ENCODE data around the gene LCLAT1. TPM values are rescaled to one million over a fixed set of nuclear protein-coding genes. Genes with fewer than 3 reads are reported as not detected.
A peak's percentile ranks its signal among the peaks of the same experiment; 100 is the strongest.
"Not testable (repeated sequence)": the region's sequence is repeated elsewhere in the genome, so short reads cannot be mapped to it uniquely, and the experiment has no call there.

Gene LCLAT1
- total RNA-seq, 1 experiment from 2014 or later: 23.9 TPM

DNA sequence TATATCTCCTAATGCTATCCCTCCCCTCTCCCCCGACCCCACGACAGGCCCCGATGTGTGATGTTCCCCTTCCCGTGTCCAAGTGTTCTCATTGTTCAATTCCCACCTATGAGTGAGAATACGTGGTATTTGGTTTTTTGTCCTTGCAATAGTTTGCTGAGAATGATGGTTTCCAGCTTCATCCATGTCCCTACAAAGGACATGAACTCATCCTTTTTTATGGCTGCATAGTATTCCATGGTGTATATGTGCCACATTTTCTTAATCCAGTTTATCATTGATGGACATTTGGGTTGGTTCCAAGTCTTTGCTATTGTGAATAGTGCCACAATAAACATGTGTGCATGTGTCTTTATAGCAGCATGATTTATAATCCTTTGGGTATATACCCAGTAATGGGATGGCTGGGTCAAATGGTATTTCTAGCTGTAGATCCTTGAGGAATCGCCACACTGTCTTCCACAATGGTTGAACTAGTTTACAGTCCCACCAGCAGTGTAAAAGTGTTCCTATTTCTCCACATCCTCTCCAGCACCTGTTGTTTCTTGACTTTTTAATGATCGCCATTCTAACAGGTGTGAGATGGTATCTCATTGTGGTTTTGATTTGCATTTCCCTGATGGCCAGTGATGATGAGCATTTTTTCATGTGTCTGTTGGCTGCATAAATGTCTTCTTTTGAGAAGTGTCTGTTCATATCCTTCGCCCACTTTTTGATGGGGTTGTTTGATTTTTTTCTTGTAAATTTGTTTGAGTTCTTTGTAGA is 20.2 kb downstream of the LCLAT1 start:
- DNase-seq (ENCODE audit: low read depth, low spot score); in situ Hi-C loops (cut with HindIII; ENCODE audit: low pct_unique_long_range_greater_than_20kb, low sequenced_read_pairs): not testable (repeated sequence)

DNA sequence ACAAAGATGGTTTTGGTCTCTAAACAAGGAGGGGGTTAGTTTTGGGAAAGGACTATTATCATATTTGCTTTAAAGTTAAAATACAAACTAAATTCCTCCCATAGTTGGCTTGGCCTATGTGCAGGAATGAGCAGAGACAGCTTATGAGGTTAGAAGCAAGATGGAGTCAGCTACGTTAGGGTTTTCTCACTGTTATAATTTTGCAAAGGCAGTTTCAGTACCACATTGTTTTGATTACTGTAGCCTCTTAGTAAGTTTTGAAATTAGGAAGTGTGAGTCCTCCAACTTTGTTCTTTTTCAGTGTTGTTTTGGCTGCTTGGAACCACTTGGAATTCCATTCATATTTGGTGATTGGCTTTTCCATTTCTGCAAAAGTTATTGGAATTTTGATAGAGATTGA is 23.4 kb downstream of the LCLAT1 start:
- no peak for DNase-seq (ENCODE audit: low read depth, low spot score)
- in situ Hi-C loops (cut with HindIII; ENCODE audit: low pct_unique_long_range_greater_than_20kb, low sequenced_read_pairs): no loop called here

DNA sequence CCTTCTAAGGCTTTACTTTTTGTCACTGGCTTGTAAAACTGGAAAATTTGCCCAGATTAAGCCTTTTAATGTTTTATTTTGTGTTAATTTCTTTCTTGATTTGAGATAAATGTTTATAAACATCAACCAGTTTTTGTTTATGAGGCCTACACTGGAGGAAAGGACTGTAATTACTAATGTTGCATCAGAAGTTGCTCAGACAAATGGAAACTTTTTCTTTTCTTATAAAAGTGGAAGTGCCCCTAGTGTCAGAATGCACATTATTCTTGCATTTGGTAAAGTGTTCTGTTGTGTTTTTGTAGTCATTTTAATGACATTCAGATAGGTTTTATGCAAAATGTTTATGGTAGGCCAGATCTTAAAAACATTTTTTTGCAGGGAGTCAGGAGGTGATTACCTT is 25.3 kb downstream of the LCLAT1 start:
- no peak for DNase-seq (ENCODE audit: low read depth, low spot score)
- in situ Hi-C loops (cut with HindIII; ENCODE audit: low pct_unique_long_range_greater_than_20kb, low sequenced_read_pairs): no loop called here

DNA sequence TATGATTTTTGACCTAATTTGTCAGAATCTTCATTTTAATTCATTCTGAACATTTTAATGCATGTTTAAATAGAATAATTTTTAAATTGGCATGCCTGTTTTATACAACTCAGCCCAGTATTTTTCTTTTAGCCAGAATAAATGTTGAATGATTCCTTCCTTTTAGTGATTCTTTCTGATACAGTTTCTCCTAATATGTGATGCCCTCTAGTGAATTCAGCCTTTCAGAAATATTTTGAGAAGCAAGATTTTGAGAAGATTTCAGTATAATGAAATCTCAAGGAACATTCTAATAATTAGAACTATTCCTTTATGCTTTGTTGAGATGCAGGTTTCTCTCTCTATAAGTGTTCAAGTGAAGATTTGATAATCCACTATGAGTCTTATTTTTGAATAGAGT is 28.5 kb downstream of the LCLAT1 start:
- in situ Hi-C loops (cut with HindIII; ENCODE audit: low pct_unique_long_range_greater_than_20kb, low sequenced_read_pairs): no loop called here

DNA sequence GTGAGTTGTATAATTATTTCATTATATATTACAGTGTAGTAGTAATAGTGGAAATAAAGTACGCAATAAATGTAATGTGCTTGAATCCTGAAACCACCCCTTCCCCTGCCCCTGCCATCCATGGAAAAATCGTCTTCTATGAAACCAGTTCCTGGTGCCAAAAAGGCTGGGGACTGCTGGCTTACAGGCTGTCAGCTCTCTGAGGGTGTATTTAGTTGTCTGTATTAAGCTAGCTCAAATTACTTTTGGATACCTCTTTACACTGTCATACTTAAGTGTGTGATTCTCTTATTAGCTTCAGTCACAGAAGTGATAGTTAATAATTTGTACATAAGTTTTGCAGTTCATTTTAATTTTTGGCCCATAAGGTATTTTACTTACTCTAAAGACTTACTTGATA is 29.6 kb downstream of the LCLAT1 start:
- in situ Hi-C loops (cut with HindIII; ENCODE audit: low pct_unique_long_range_greater_than_20kb, low sequenced_read_pairs): no loop called here
- DNase-seq (ENCODE audit: low read depth, low spot score): no peak

More for the DNA sequence above, 28.5 kb downstream of the LCLAT1 start:
- DNase-seq (ENCODE audit: low read depth, low spot score): peak; percentile 19

DNA sequence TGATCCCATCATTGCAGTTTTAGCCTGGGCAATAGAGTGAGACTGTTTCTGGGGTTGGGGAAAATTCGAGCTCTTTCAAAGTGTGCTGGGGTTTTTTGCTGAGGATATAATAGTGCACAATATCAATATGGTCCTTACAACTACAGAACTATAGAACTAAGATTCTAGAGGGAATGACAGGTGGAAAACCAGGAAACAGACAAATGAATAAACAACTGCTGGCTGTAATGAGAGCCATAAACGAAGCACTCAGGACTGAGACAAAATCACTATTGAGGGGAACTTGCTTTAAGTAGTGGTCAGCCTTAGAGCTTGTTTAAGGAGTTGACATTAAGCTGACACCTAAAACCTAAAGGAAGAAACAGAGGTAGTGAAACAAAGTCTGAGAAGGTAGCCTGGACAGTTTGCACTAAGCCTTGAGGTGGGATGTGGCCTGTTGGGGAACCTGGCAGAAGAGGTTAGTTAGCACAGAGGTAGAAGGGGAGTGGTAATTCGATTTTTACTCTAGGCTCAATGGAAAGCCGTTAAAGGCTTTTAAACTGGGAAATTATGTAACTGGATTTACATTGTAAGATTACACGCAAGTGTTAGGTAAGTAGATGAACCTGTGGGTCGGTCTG is 33.8 kb downstream of the LCLAT1 start:
- DNase-seq (ENCODE audit: low read depth, low spot score): no peak
- in situ Hi-C loops (cut with HindIII; ENCODE audit: low pct_unique_long_range_greater_than_20kb, low sequenced_read_pairs): no loop called here

DNA sequence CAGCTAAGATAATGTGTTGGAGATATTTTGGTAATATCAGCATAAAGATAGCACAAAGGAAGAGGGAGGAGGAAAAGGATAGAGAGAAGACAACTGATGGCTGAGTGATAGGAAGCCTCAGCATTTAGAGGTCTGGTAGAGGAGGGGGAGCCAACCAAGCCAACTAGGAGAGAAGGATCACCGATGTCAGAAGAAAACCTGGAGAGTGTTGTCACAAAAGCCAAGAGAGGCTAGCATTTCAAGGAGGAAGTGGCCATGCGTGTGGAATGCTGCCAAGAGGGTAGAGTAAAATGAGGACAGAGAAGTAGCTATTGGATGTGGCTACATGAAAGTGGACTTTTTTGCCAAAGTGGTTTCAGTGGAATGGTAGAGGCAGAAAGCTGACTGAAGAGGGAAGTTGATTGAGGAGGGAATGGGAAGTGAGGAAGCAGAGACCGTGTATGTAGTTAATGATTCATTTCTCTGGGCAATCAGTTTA is 34.3 kb downstream of the LCLAT1 start:
- in situ Hi-C loops (cut with HindIII; ENCODE audit: low pct_unique_long_range_greater_than_20kb, low sequenced_read_pairs): no loop called here
- DNase-seq (ENCODE audit: low read depth, low spot score): no peak

DNA sequence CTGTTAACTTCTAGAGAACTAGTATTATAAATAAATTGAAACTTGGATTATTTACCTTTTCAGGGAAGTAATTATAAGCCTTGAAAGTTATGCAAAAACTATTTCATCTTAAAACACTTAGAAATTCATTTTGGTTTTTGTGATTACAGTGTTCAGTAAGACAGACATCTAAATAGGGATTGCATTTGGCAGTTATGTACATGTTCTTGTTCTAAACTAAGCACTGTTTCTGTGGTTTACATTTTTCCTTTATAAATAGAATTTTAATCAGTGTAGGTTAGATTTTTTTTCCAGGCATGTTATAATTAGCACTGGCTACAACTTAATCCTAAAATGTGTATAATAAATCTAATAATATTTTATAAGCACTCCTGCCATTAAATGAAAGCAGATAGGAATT is 35.0 kb downstream of the LCLAT1 start:
- no peak for DNase-seq (ENCODE audit: low read depth, low spot score)
- in situ Hi-C loops (cut with HindIII; ENCODE audit: low pct_unique_long_range_greater_than_20kb, low sequenced_read_pairs): no loop called here

DNA sequence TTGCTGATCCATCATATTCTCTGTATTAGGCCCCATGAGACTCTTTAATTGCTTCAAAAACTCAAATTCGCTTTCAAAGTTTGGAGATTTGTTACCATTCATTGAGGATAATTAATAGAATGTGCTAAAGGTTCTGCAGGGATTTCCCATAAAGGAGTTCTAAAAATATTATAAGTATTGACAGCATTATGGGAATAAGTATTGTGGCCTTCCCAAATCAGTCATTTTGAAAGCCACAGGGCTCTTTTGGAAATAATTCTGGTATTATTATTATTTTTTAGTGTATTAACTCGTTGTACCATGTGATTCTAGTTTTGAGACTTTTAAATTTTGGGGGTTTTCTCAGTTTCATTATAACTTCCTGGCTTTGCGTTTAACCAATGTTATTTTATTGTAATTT is 37.1 kb downstream of the LCLAT1 start:
- DNase-seq (ENCODE audit: low read depth, low spot score): no peak
- in situ Hi-C loops (cut with HindIII; ENCODE audit: low pct_unique_long_range_greater_than_20kb, low sequenced_read_pairs): no loop called here

DNA sequence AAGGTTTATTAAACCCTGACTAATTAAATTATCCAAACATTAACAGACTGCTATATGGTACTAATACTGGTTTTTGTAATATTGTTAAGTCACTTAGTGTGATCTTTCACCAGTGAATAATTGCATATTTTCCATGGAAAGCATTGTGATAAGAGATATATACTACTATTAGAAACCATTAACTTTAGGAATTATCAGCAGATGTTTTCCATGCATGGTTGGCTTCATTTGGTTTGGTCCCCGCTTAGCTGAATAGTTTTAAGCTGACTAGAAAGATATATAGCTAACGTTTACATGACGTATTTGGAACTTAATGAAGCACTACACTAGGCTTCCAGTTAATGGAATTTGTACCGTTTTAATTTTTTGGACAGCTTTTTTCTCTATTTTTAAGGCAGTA is 37.9 kb downstream of the LCLAT1 start:
- in situ Hi-C loops (cut with HindIII; ENCODE audit: low pct_unique_long_range_greater_than_20kb, low sequenced_read_pairs): no loop called here
- no peak for DNase-seq (ENCODE audit: low read depth, low spot score)

DNA sequence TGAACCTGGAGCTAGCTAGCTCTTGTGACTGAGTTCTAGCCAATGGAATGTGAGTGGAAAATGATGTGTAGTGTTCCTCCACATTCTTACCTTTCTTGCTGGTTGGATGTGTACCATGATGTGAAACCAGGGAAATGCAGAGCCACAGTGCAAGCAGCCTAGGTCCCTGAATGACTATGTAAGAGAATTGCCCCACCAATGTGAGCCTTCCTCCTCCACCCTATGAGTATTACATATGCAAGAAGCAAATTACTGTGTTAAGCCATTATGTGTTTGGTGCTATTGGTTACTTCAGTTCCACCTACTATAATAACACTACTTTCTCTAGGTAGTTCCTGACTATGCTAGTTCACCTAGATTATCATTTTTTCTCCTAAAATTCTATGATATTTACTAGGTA is 39.6 kb downstream of the LCLAT1 start:
- in situ Hi-C loops (cut with HindIII; ENCODE audit: low pct_unique_long_range_greater_than_20kb, low sequenced_read_pairs): no loop called here
- no peak for DNase-seq (ENCODE audit: low read depth, low spot score)

DNA sequence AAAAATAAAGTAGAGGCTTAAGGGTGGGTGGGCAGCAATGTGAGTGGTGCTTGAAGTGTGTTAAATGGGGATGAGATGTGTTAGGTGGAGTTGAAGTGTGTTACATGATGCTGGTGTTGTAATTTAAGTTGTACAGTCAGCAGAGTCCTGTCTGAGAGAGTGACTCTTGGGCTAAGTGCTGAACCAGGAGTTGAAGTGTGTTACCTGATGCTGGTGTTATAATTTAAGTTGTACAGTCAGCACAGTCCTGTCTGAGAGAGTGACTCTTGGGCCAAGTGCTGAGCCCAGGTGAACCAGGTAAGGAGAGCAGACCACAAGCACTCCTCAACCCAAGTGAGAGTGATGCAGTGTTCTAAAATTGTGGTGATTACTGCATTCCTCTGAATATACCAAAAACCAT is 40.6 kb downstream of the LCLAT1 start:
- no peak for DNase-seq (ENCODE audit: low read depth, low spot score)
- in situ Hi-C loops (cut with HindIII; ENCODE audit: low pct_unique_long_range_greater_than_20kb, low sequenced_read_pairs): no loop called here

DNA sequence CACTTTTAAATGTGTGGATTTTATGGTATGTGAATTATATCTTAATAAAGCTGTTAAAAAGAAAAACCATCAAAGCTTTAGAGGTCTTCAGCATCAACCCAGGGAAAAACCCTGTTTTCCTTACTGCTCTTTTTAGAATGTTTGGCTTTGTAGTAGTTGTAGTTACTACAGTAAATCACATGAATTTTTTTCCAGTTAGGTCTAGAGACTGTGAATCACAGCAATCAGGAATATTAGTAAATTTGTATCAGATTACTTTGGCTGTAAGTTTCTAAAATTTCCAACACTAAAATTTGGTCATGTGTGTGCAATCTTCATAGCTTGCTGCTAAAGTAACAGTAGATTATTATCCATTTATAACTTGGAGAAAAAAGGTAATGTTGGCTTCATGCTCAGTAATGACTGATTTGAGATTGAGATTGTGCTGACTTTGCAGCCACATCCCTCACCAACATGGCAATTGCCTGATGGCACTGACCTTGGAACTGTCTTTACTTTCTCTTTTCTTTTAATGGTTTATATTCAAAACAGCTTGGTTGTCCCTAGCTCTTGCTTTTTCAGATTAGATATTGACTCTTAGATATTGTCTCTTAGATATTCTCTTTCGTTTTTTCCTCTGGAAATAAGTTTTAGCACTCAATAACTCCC is 41.1 kb downstream of the LCLAT1 start:
- in situ Hi-C loops (cut with HindIII; ENCODE audit: low pct_unique_long_range_greater_than_20kb, low sequenced_read_pairs): no loop called here
- DNase-seq (ENCODE audit: low read depth, low spot score): no peak

DNA sequence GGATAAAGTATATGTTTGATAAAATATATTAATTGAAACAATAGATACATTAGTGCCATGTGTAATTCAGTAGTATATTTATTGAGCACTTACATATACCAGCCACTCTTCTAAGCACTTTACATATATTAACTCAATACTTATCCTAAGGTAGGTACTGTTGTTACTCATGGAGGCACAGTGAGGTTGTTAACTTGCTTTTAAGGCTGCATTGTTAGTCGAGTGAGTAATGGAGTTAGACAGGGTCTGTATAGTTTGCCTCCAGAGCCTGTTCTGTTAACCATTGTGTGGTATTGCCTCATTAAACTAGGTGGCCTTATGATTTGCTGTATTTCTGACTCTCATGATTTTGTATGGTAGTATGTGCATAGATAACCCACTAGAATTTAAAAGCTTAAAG is 44.2 kb downstream of the LCLAT1 start:
- in situ Hi-C loops (cut with HindIII; ENCODE audit: low pct_unique_long_range_greater_than_20kb, low sequenced_read_pairs): no loop called here
- DNase-seq (ENCODE audit: low read depth, low spot score): no peak

DNA sequence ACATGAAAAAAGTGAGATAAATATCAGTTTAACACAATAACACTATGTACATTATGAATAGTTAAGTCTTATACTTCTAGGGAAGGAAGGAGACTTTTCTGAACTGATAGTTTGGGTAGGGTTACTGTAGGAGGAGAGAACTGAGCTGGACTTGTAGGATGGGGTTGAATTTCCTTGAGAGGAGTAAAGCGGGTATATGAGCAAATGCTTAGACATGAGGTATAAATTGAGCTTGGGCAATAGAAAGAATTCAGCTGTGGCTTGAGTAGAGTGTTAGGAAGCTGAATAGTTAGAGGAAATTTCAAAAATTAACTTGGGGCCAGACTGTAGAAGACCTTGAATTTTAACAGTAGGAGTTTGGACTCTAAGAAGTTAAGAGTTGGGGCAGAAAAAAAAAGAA is 45.1 kb downstream of the LCLAT1 start:
- in situ Hi-C loops (cut with HindIII; ENCODE audit: low pct_unique_long_range_greater_than_20kb, low sequenced_read_pairs): no loop called here
- DNase-seq (ENCODE audit: low read depth, low spot score): no peak

DNA sequence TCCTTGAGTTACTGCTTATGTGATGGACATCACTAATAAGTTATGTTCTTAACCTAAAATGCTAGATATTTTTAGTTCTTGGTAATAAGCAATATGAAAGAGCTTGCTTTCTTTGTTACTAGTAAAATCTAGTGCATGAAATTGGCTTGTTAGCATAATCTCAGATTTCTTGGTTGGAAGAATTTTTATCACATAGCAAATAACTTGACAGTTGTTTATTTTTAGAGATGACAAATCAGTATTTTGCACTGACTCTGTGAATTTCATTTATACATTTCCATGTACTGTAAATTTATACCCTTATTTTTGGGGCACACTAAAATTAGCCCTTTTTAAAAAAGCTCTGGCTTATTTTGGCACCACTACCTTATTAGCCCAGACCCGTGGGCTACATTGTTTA is 45.6 kb downstream of the LCLAT1 start:
- DNase-seq (ENCODE audit: low read depth, low spot score): no peak
- in situ Hi-C loops (cut with HindIII; ENCODE audit: low pct_unique_long_range_greater_than_20kb, low sequenced_read_pairs): no loop called here

DNA sequence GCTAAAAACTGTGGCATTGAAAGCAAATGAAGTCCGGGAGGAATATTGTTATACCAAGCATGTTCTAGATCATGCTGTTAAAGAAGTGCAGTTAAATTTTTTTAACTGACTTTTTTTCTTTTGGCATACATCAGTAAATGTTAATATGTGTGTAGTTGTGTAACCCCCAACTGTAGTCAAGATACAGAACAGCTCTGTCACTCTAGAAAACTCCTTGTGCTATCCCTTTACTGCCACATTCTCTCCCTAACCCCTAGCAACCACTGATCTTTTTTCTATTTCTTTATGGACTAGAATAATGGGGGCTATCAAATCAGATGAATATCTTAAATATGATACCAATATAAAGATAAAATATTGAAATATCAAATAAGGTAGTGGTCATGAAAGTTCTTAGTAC is 46.4 kb downstream of the LCLAT1 start:
- in situ Hi-C loops (cut with HindIII; ENCODE audit: low pct_unique_long_range_greater_than_20kb, low sequenced_read_pairs): no loop called here
- DNase-seq (ENCODE audit: low read depth, low spot score): no peak

DNA sequence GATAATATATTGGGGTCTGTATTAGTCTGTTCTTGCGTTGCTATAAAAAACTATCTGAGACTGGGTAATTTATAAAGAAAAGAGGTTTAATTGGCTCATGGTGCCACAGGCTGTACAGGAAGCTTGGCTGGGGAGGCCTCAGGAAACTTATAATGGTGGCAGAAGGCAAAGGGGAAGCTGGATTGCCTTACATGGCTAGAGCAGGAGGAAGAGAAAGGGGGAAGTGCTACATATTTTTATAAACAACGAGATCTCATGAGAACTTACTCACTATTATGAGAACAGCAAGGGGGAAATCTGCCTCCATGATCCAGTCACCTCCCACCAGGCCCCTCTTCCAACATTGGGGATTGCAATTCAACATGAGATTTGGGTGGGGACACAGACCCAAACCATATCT is 48.9 kb downstream of the LCLAT1 start:
- in situ Hi-C loops (cut with HindIII; ENCODE audit: low pct_unique_long_range_greater_than_20kb, low sequenced_read_pairs): not testable (repeated sequence)

DNA sequence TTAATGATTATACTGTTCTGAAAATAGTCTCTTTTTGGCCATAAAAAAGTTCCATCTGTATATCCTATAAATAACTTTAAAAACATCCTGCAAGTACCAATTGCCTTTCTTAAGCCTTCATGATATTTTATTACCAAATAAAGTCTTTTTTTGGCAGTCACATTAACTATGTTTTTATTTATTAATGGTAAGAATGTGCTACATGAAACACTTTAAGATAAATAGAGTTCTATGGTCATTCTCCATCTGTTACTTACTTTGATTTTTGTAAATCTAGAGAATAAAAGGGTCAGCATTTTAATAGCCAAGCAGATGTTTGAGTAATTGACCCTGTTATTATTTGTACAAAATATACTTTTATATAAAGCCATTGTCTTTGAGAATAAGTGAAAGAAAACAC is 52.6 kb downstream of the LCLAT1 start:
- DNase-seq (ENCODE audit: low read depth, low spot score): no peak
- in situ Hi-C loops (cut with HindIII; ENCODE audit: low pct_unique_long_range_greater_than_20kb, low sequenced_read_pairs): no loop called here

More for the DNA sequence above, 48.9 kb downstream of the LCLAT1 start:
- DNase-seq (ENCODE audit: low read depth, low spot score): not testable (repeated sequence)

All from SK-MEL-5 (cell line).